H1 (cell line): ENCODE results near the gene NT5M. TPM values are rescaled to one million over a fixed set of nuclear protein-coding genes. Genes with fewer than 3 reads are reported as not detected.

ENCODE experiments used
- CTCF ChIA-PET: fragments of 300-600 bp; sonication (Branson Sonifier 250); formaldehyde crosslinking; loops from one replicate; lab custom pipeline; 2021; ENCODE audit not compliant: partially characterized antibody; lab: Charles Lee
- POLR2A ChIA-PET: fragments of 300-600 bp; sonication (Branson Sonifier 250); formaldehyde crosslinking; loops from one replicate; lab custom pipeline; 2021; ENCODE audit warnings: inconsistent platforms; ENCODE audit not compliant: partially characterized antibody; lab: Charles Lee
- DNase-seq, 2 experiments: peaks; one replicate each; pipeline versions ENCODE4 v3.0.0 to v3.0.0-alpha.2; 2010 to 2022; ENCODE audit warnings: low spot score in 2 of 2, low read depth in 1 of 2, mixed read lengths in 1 of 2
- FAIRE-seq: peaks from 2 replicates; lab custom pipeline; 2011; peaks lifted over from hg19 to GRCh38; lab: Jason Lieb, UNC
- H2AFZ ChIP-seq: 2 replicates; pipeline ENCODE4 v1.8.1; 2012; ENCODE audit warnings: low read length, inconsistent platforms
- H2AK5ac ChIP-seq: 2 replicates; pipeline ENCODE4 v1.6.1; 2013; ENCODE audit warnings: low read depth, low read length
- H2BK120ac ChIP-seq: replicated peaks from 2 replicates; pipeline ENCODE3; 2013; ENCODE audit warnings: low read depth, low read length, inconsistent platforms
- H2BK12ac ChIP-seq: 2 replicates; pipeline ENCODE4 v1.6.1; 2013; ENCODE audit warnings: low read depth, low read length
- H2BK15ac ChIP-seq: 2 replicates; pipeline ENCODE4 v1.6.1; 2013; ENCODE audit warnings: low read length
- H2BK20ac ChIP-seq: 2 replicates; pipeline ENCODE4 v1.6.1; 2013; ENCODE audit warnings: low read length
- H2BK5ac ChIP-seq: 2 replicates; pipeline ENCODE4 v1.6.1; 2013; ENCODE audit warnings: low read depth, low read length
- H3K14ac ChIP-seq: 2 replicates; pipeline ENCODE4 v1.6.1; 2013; ENCODE audit warnings: inconsistent platforms; ENCODE audit not compliant: insufficient read length
- H3K18ac ChIP-seq: 2 replicates; pipeline ENCODE4 v1.6.1; 2013; ENCODE audit warnings: low read length; ENCODE audit errors: extremely low read depth
- H3K23ac ChIP-seq: 2 replicates; pipeline ENCODE4 v1.6.1; 2013; ENCODE audit warnings: inconsistent platforms; ENCODE audit not compliant: insufficient read length
- H3K23me2 ChIP-seq: 2 replicates; pipeline ENCODE4 v1.6.1; 2013; ENCODE audit warnings: low read depth, low read length
- H3K27ac ChIP-seq: 2 replicates; pipeline ENCODE4 v1.6.1; 2011; ENCODE audit warnings: low read depth, low read length, inconsistent platforms
- H3K27me3 ChIP-seq, 4 experiments: replicated peaks in 1 of 4; 1 replicate in 1 of 4; 2 replicates in 3 of 4; pipeline versions ENCODE4 v1.6.1 to v1.8.1; 2011 to 2013; ENCODE audit warnings: low read length in 3 of 4, mild to moderate bottlenecking in 3 of 4, inconsistent platforms in 2 of 4, mixed read lengths in 2 of 4, moderate library complexity in 1 of 4; ENCODE audit not compliant: control insufficient read depth in 3 of 4, insufficient read depth in 3 of 4; ENCODE audit errors: extremely low read depth in 1 of 4
- H3K36me3 ChIP-seq, 4 experiments: 2 replicates each; pipeline versions ENCODE4 v1.6.1 to v1.8.1; 2011 to 2013; ENCODE audit warnings: mild to moderate bottlenecking in 4 of 4, low read length in 3 of 4, moderate library complexity in 2 of 4, control low read depth in 1 of 4, inconsistent platforms in 1 of 4; ENCODE audit not compliant: insufficient read depth in 4 of 4, control insufficient read depth in 2 of 4
- H3K4ac ChIP-seq: replicated peaks from 2 replicates; pipeline ENCODE3; 2013; ENCODE audit warnings: low read length, low read depth, mixed read lengths, inconsistent platforms; ENCODE audit not compliant: insufficient read length
- H3K4me1 ChIP-seq, 4 experiments: replicated peaks in 1 of 4; 1 replicate in 1 of 4; 2 replicates in 3 of 4; pipeline versions ENCODE4 v1.6.1 to v1.8.1; 2011 to 2013; ENCODE audit warnings: low read length in 3 of 4, inconsistent platforms in 2 of 4, mixed read lengths in 1 of 4; ENCODE audit not compliant: insufficient read depth in 4 of 4, control insufficient read depth in 3 of 4
- H3K4me2 ChIP-seq, 2 experiments: 2 replicates each; pipeline versions ENCODE4 v1.6.1 to v1.8.1; 2011 to 2013; ENCODE audit warnings: low read depth in 2 of 2, low read length in 2 of 2, control low read depth in 1 of 2, inconsistent platforms in 1 of 2, mild to moderate bottlenecking in 1 of 2; ENCODE audit not compliant: insufficient read depth in 1 of 2
- H3K4me3 ChIP-seq, 4 experiments: fragments of 200-600, 300-600 bp in 1 of 4; sonication (generic), shearing (Covaris generic), sonication (Bioruptor Twin) in 1 of 4; 2 replicates each; pipeline versions ENCODE4 v1.5.1 to v1.8.1; 2011 to 2016; ENCODE audit warnings: low read length in 4 of 4, low read depth in 3 of 4, control low read depth in 2 of 4, inconsistent platforms in 2 of 4, mild to moderate bottlenecking in 2 of 4, mixed read lengths in 1 of 4, moderate library complexity in 1 of 4; ENCODE audit not compliant: insufficient read depth in 2 of 4; ENCODE audit errors: extremely low read depth in 1 of 4
- H3K56ac ChIP-seq: replicated peaks from 2 replicates; pipeline ENCODE3; 2013; ENCODE audit warnings: low read depth, mild to moderate bottlenecking, mixed read lengths, low read length, inconsistent platforms; ENCODE audit not compliant: insufficient read length
- H3K79me1 ChIP-seq: 2 replicates; pipeline ENCODE4 v1.6.1; 2013; ENCODE audit warnings: low read depth, low read length, control low read depth
- H3K79me2 ChIP-seq, 2 experiments: 2 replicates each; pipeline versions ENCODE4 v1.6.1 to v1.8.1; 2012 to 2013; ENCODE audit warnings: low read length in 2 of 2, mild to moderate bottlenecking in 2 of 2, inconsistent platforms in 1 of 2; ENCODE audit not compliant: insufficient read depth in 2 of 2, control insufficient read depth in 1 of 2
- H3K9ac ChIP-seq, 4 experiments: replicated peaks in 1 of 4; 1 replicate in 1 of 4; 2 replicates in 3 of 4; pipeline versions ENCODE4 v1.6.1 to v1.8.1; 2011 to 2013; ENCODE audit warnings: low read depth in 3 of 4, low read length in 3 of 4, control low read depth in 2 of 4, mild to moderate bottlenecking in 2 of 4, moderate library complexity in 2 of 4, inconsistent platforms in 1 of 4; ENCODE audit errors: extremely low read depth in 1 of 4
- H3K9me3 ChIP-seq, 2 experiments: 2 replicates each; pipeline versions ENCODE4 v1.6.1 to v1.8.1; 2012 to 2013; ENCODE audit warnings: mild to moderate bottlenecking in 2 of 2, moderate library complexity in 2 of 2, control low read depth in 1 of 2, inconsistent platforms in 1 of 2, low read depth in 1 of 2, low read length in 1 of 2, mixed read lengths in 1 of 2; ENCODE audit not compliant: insufficient read depth in 2 of 2
- H4K20me1 ChIP-seq, 2 experiments: replicated peaks in 1 of 2; 2 replicates each; pipeline versions ENCODE3 to v1.8.1; 2011 to 2013; ENCODE audit warnings: inconsistent platforms in 2 of 2, low read length in 2 of 2, mild to moderate bottlenecking in 1 of 2; ENCODE audit not compliant: insufficient read depth in 2 of 2, control insufficient read depth in 1 of 2
- H4K5ac ChIP-seq: 2 replicates; pipeline ENCODE4 v1.6.1; 2013; ENCODE audit warnings: low read length, low read depth, mixed read lengths, inconsistent platforms; ENCODE audit not compliant: insufficient read length
- H4K8ac ChIP-seq: 2 replicates; pipeline ENCODE4 v1.8.0; 2013; ENCODE audit warnings: mild to moderate bottlenecking, moderate library complexity, low read length, inconsistent platforms; ENCODE audit not compliant: insufficient read depth; ENCODE audit errors: extremely low read depth
- H4K91ac ChIP-seq: replicated peaks from 2 replicates; pipeline ENCODE3; 2013; ENCODE audit warnings: low read length, mixed read lengths, inconsistent platforms; ENCODE audit not compliant: insufficient read length
- ATF2 ChIP-seq: IDR thresholded peaks from 2 replicates; pipeline ENCODE4 v1.6.1; 2012; ENCODE audit warnings: low read length, inconsistent platforms
- CBX5 ChIP-seq: fragments of 300-800, 300-1000 bp; sonication (generic); IDR thresholded peaks from 2 replicates; pipeline ENCODE4 v1.7.1; 2016; ENCODE audit warnings: antibody characterized with exemption, low read length, low read depth
- CEBPB ChIP-seq: IDR thresholded peaks from 2 replicates; pipeline ENCODE4 v1.6.1; 2012; ENCODE audit warnings: low read depth, low read length
- CTBP2 ChIP-seq: IDR thresholded peaks from 2 replicates; pipeline ENCODE4 v1.7.0; 2011; ENCODE audit warnings: borderline replicate concordance, mild to moderate bottlenecking, moderate library complexity, mixed read lengths, low read length; ENCODE audit not compliant: insufficient read depth, insufficient read length
- EZH2 ChIP-seq: fragments of 200-600 bp; sonication (generic); IDR thresholded peaks from 2 replicates; pipeline ENCODE4 v1.7.1; 2012; ENCODE audit warnings: low read depth, mild to moderate bottlenecking, moderate library complexity, low read length, inconsistent platforms; ENCODE audit not compliant: severe bottlenecking
- FOSL1 ChIP-seq: IDR thresholded peaks from 2 replicates; pipeline ENCODE4 v1.6.1; 2011; ENCODE audit warnings: mild to moderate bottlenecking, low read depth, low read length, moderate library complexity; ENCODE audit not compliant: insufficient read depth
- KDM4A ChIP-seq: IDR thresholded peaks from one replicate; pipeline ENCODE4 v1.7.1; 2012; ENCODE audit warnings: low read depth, mild to moderate bottlenecking, moderate library complexity, low read length, inconsistent platforms; ENCODE audit not compliant: severe bottlenecking
- KDM5A ChIP-seq: fragments of 200-600 bp; IDR thresholded peaks from 2 replicates; pipeline ENCODE4 v1.7.1; 2012; ENCODE audit warnings: mild to moderate bottlenecking, low read length, inconsistent platforms, mixed read lengths
- NANOG ChIP-seq: IDR thresholded peaks from 2 replicates; pipeline ENCODE4 v1.6.1; 2011; ENCODE audit warnings: low read length, low read depth, mild to moderate bottlenecking, inconsistent platforms; ENCODE audit not compliant: insufficient read depth, poor library complexity, severe bottlenecking
- RFX5 ChIP-seq: IDR thresholded peaks from 2 replicates; pipeline ENCODE4 v1.6.1; 2011; ENCODE audit warnings: low read depth, low read length, improper control_type of control experiment, borderline replicate concordance
- SP1 ChIP-seq: IDR thresholded peaks from 2 replicates; pipeline ENCODE4 v1.6.1; 2011; ENCODE audit warnings: low read depth, low read length
- SP2 ChIP-seq: IDR thresholded peaks from 2 replicates; pipeline ENCODE4 v1.6.1; 2012; ENCODE audit warnings: mild to moderate bottlenecking, low read length, inconsistent platforms
- WGBS, 2 experiments: shearing (Covaris generic) in 1 of 2; methylation state at CpG; one replicate each; pipeline versions ENCODE4 v1.1.6 to v1.1.7; 2013 to 2015; ENCODE audit warnings: low lambda C conversion rate in 2 of 2, mixed read lengths in 2 of 2, inconsistent platforms in 1 of 2, low coverage in 1 of 2, missing lambda C conversion rate in 1 of 2; ENCODE audit not compliant: insufficient replicate concordance in 2 of 2, insufficient coverage in 1 of 2, insufficient read length in 1 of 2; ENCODE audit errors: extremely low coverage in 1 of 2, missing lambda C conversion rate in 1 of 2; 5-methylcytosine and 5-hydroxymethylcytosine counted together
- polyA plus RNA-seq, 7 experiments: library from polyadenylated mRNA; depleted of rRNA in 3 of 7; stranded (reverse) in 5 of 7; unstranded in 2 of 7; fragments of >200 nt in 5 of 7; fragments of 200-250 nt in 2 of 7; gene quantifications; 1 replicate in 5 of 7; 2 replicates in 1 of 7; 4 replicates in 1 of 7; pipeline versions ENCODE4 v1.2.1 to v1.2.3, GENCODE V29; 2011 to 2013; ENCODE audit warnings: missing spikeins in 2 of 7, mixed read lengths in 2 of 7
- total RNA-seq: library from RNA; stranded (reverse); fragmentation: NEBNext Ultra II Directional; extraction: Animal tissue kit (Norgen Biotek cat#: 25700); gene quantifications from 2 replicates; pipeline ENCODE4 v1.2.1, GENCODE V29; 2021

The NT5M gene
- total and polyA plus RNA-seq, 2 of the 8 experiments (the other 6 are each of a cell fraction or from before 2014, with no cell fraction given): 7.6 to 18.2 TPM

GRCh38 chr17:17285951-17286350 lies 17.2 kb upstream of the NT5M start:
- Histone ChIP-seq H2BK5ac (no peak overlapping the region), H3K9ac (no peak overlapping the region), H3K9me3 (no peaks in the 10 kb centered on the region), H4K91ac (no peak overlapping the region), H3K4me1 (peaks cover 0 to 6% (median 0%) of the 10 kb centered on the region in 4 experiments; a peak in 1 of 7 replicates), H3K27me3 (no peaks in the 10 kb centered on the region), H3K27ac (no peak overlapping the region), H3K4ac (no peak overlapping the region), H4K5ac (no peak overlapping the region), H3K79me1 (no peaks in the 10 kb centered on the region), H4K20me1 (peaks cover 0 to under 1% of the 10 kb centered on the region in 2 experiments), H3K18ac (no peak overlapping the region), H2BK120ac (no peak overlapping the region), H3K23ac (no peak overlapping the region), H3K56ac (no peak overlapping the region), H3K14ac (no peak overlapping the region), H4K8ac (no peak overlapping the region), H3K4me3 (no peak overlapping the region), H2BK20ac (no peak overlapping the region), H2AFZ (no peak overlapping the region), H3K79me2 (no peaks in the 10 kb centered on the region), H2AK5ac (no peak overlapping the region), H2BK12ac (no peak overlapping the region), H2BK15ac (no peak overlapping the region), H3K36me3 (no peaks in the 10 kb centered on the region), H3K23me2 (peaks cover 3% of the 10 kb centered on the region), H3K4me2 (no peak overlapping the region)
- POLR2A ChIA-PET: interaction anchor here (2.9 kb wide), 1 partner anchor 15 kb away, joined by 10 read pairs; no protein-coding TSS in a partner anchor
- no peak for FAIRE-seq
- WGBS, 2 experiments: 96% methylated on average over 5 of the region's 5 CpGs; no CpG with 5 or more reads in 1 of the 2 experiments
- CTCF ChIA-PET: no interaction called here
- no peak for DNase-seq
- TF ChIP-seq RFX5 (no peak), SP1 (no peak), CTBP2 (no peak), CEBPB (no peak), KDM4A (no peak), SP2 (no peak), EZH2 (no peak), FOSL1 (no peak), ATF2 (no peak), NANOG (no peak), CBX5 (no peak), KDM5A (no peak)
